HepG2 (cell line): ENCODE data around the gene SIGLECL1. TPM values are rescaled to one million over a fixed set of nuclear protein-coding genes. Genes with fewer than 3 reads are reported as not detected.

Experiments
- ATAC-seq: fragments of 200-7000 bp; cut with Tn5 transposase; 3 replicates; pipeline ENCODE4 v1.9.1; 2020; ENCODE audit warnings: mild to moderate bottlenecking, moderate library complexity
- BruUV-seq: library from RNA; stranded (reverse); fragments of 400-500 nt; replicated peaks from 2 replicates; lab custom pipeline; 2021; lab: Mats Ljungman, UMichigan
- CTCF ChIA-PET: fragments of 300-600 bp; formaldehyde crosslinking; extraction: SDS; loops from one replicate; lab custom pipeline; 2021; ENCODE audit warnings: low total read pairs, inconsistent platforms, low intra/inter-chr PET ratio; lab: Yijun Ruan, JAX
- POLR2A ChIA-PET: fragments of 350-600 bp; sonication (Branson Sonifier 250); formaldehyde crosslinking; loops from one replicate; lab custom pipeline; 2020; ENCODE audit warnings: antibody characterized with exemption, inconsistent platforms; lab: Yijun Ruan, JAX
- DNase-seq: peaks from one replicate; pipeline ENCODE4 v3.0.0-alpha.2; 2015; ENCODE audit warnings: low spot score
- FAIRE-seq: peaks from 3 replicates; lab custom pipeline; 2011; peaks lifted over from hg19 to GRCh38; lab: Jason Lieb, UNC
- H2AFZ ChIP-seq: one replicate; pipeline ENCODE4 v1.6.1; 2011; ENCODE audit warnings: low read length, inconsistent platforms
- H3K27ac ChIP-seq: fragments of 300-600 bp; 3 replicates; pipeline ENCODE4 v1.8.0; 2011; ENCODE audit warnings: mixed run types, mild to moderate bottlenecking, mixed read lengths, low read length, inconsistent platforms; ENCODE audit not compliant: insufficient read depth; ENCODE audit errors: extremely low read length
- H3K27me3 ChIP-seq, 2 experiments: fragments of 200-600 bp in 1 of 2; 2 replicates in 1 of 2; 3 replicates in 1 of 2; pipeline versions ENCODE4 v1.6.0 to v1.8.0; 2011; ENCODE audit warnings: low read length in 2 of 2, mild to moderate bottlenecking in 2 of 2, moderate library complexity in 2 of 2, inconsistent platforms in 1 of 2; ENCODE audit not compliant: insufficient read depth in 2 of 2, control insufficient read depth in 1 of 2
- H3K36me3 ChIP-seq, 2 experiments: fragments of 200-600 bp in 1 of 2; replicated peaks in 1 of 2; 2 replicates in 1 of 2; 3 replicates in 1 of 2; pipeline versions ENCODE4 v1.5.1 to v1.8.0; 2011; ENCODE audit warnings: low read length in 2 of 2, inconsistent platforms in 1 of 2; ENCODE audit not compliant: insufficient read depth in 2 of 2, control insufficient read depth in 1 of 2
- H3K4me1 ChIP-seq: 2 replicates; pipeline ENCODE4 v1.5.1; 2012; ENCODE audit warnings: low read length, inconsistent platforms; ENCODE audit not compliant: insufficient read depth
- H3K4me2 ChIP-seq: 2 replicates; pipeline ENCODE4 v1.6.0; 2011; ENCODE audit warnings: low read depth, low read length, inconsistent platforms
- H3K4me3 ChIP-seq, 3 experiments: fragments of 200-600 bp in 1 of 3; sonication (generic), shearing (Covaris generic) in 1 of 3; replicated peaks in 1 of 3; 2 replicates each; pipeline ENCODE4 v1.5.1; 2011 to 2016; ENCODE audit warnings: low read length in 3 of 3, inconsistent platforms in 2 of 3, low read depth in 2 of 3, mild to moderate bottlenecking in 2 of 3, control low read depth in 1 of 3, mixed read lengths in 1 of 3; ENCODE audit not compliant: insufficient read depth in 1 of 3
- H3K79me2 ChIP-seq: one replicate; pipeline ENCODE4 v1.6.1; 2011; ENCODE audit warnings: low read length, inconsistent platforms; ENCODE audit not compliant: insufficient read depth
- H3K9ac ChIP-seq: 2 replicates; pipeline ENCODE4 v1.6.0; 2011; ENCODE audit warnings: mild to moderate bottlenecking, low read depth, low read length, inconsistent platforms; ENCODE audit not compliant: insufficient read depth
- H3K9me3 ChIP-seq: 2 replicates; pipeline ENCODE4 v1.5.1; 2012; ENCODE audit warnings: mild to moderate bottlenecking, low read length
- H4K20me1 ChIP-seq: 2 replicates; pipeline ENCODE4 v1.6.0; 2011; ENCODE audit warnings: inconsistent platforms, mild to moderate bottlenecking, low read length, moderate library complexity; ENCODE audit not compliant: insufficient read depth
- FOXM1 ChIP-seq: sonication (generic); formaldehyde crosslinking; IDR thresholded peaks from 2 replicates; pipeline ENCODE4 v1.5.0; 2020; ENCODE audit warnings: missing genetic modification reagents
- GABPA ChIP-seq, 2 experiments: IDR thresholded peaks; 2 replicates each; pipeline ENCODE4 v1.6.1; 2011 to 2016; ENCODE audit warnings: low read depth in 2 of 2, low read length in 1 of 2, missing biosample characterization in 1 of 2, missing genetic modification characterization in 1 of 2
- KAT7 ChIP-seq: IDR thresholded peaks from 2 replicates; pipeline ENCODE4 v1.6.1; 2018; ENCODE audit warnings: borderline replicate concordance, missing compliant biosample characterization
- RBM22 ChIP-seq: fragments of 200-400 bp; formaldehyde crosslinking; optimal IDR thresholded peaks from 2 replicates; pipeline ENCODE3; 2017; ENCODE audit warnings: mild to moderate bottlenecking, low read length, moderate library complexity
- RXRB ChIP-seq: IDR thresholded peaks from 2 replicates; pipeline ENCODE4 v1.6.1; 2016; ENCODE audit warnings: borderline replicate concordance, missing genetic modification reagents, missing compliant biosample characterization
- STAG1 ChIP-seq: sonication (generic); formaldehyde crosslinking; IDR thresholded peaks from 2 replicates; pipeline ENCODE4 v1.4.0; 2020; ENCODE audit warnings: missing genetic modification reagents
- TBX3 ChIP-seq: fragments of 450-650 bp; IDR thresholded peaks from 2 replicates; pipeline ENCODE4 v1.6.1; 2017; ENCODE audit warnings: antibody characterized with exemption, mild to moderate bottlenecking, inconsistent platforms, borderline replicate concordance
- TMF1 ChIP-seq: sonication (generic); formaldehyde crosslinking; IDR thresholded peaks from 2 replicates; pipeline ENCODE4 v1.8.1; 2022; ENCODE audit warnings: low read depth, missing genetic modification reagents
- ZNF30 ChIP-seq: sonication (generic); formaldehyde crosslinking; IDR thresholded peaks from 2 replicates; pipeline ENCODE4 v1.5.0; 2020; ENCODE audit warnings: mild to moderate bottlenecking, missing genetic modification reagents
- ZNF557 ChIP-seq: sonication (generic); formaldehyde crosslinking; IDR thresholded peaks from 2 replicates; pipeline ENCODE4 v1.4.0; 2020; ENCODE audit warnings: missing genetic modification reagents
- ZSCAN20 ChIP-seq: sonication (generic); formaldehyde crosslinking; IDR thresholded peaks from 2 replicates; pipeline ENCODE4 v1.4.0; 2020; ENCODE audit warnings: missing genetic modification reagents, mild to moderate bottlenecking, borderline replicate concordance
- WGBS: methylation state at CpG from one replicate; pipeline ENCODE4 v1.1.6; 2017; ENCODE audit warnings: low lambda C conversion rate; 5-methylcytosine and 5-hydroxymethylcytosine counted together
- in situ Hi-C: cut with HindIII; loops from 2 replicates; pipeline ENCODE4 v1.10.0; 2017; ENCODE audit warnings: low pct_unique_long_range_greater_than_20kb; ENCODE audit not compliant: extremely low pct_ligation_motif_present
- intact Hi-C: fragments of 100-400 bp; cut with micrococcal nuclease; formaldehyde crosslinking; loops from one replicate; pipeline ENCODE4 v1.10.0; 2022; ENCODE audit not compliant: unreplicated experiment
- polyA plus RNA-seq, 8 experiments: library from polyadenylated mRNA; depleted of rRNA in 3 of 8; stranded (reverse) in 7 of 8; unstranded in 1 of 8; fragments of >200 nt; fragmentation: Illumina TruSeq in 4 of 8; extraction: Trizol in 4 of 8; gene quantifications; 2 replicates each; pipeline versions ENCODE4 v1.2.1 to v1.2.3, GENCODE V29; 2011 to 2016; ENCODE audit warnings: low read depth in 4 of 8, missing spikeins in 1 of 8, mixed read lengths in 1 of 8; ENCODE audit not compliant: insufficient read depth in 1 of 8
- total RNA-seq, 5 experiments: library from RNA; depleted of rRNA; stranded (reverse); fragments of >200 nt; fragmentation: Illumina TruSeq; extraction: Trizol; gene quantifications; 2 replicates each; pipeline ENCODE4 v1.2.3, GENCODE V29; 2016; ENCODE audit warnings: low read depth in 1 of 5
- TF ChIP-seq, protein P1 (sequence below): sonication (generic); formaldehyde crosslinking; IDR thresholded peaks from 2 replicates; pipeline ENCODE4 v1.4.0; 2020; ENCODE audit warnings: low read depth, mild to moderate bottlenecking, missing genetic modification reagents
- TF ChIP-seq, protein P2 (sequence below): sonication (generic); formaldehyde crosslinking; IDR thresholded peaks from 2 replicates; pipeline ENCODE4 v1.9.0; 2022; ENCODE audit warnings: missing genetic modification reagents, mild to moderate bottlenecking, borderline replicate concordance
- TF ChIP-seq, protein P3 (sequence below): IDR thresholded peaks from 2 replicates; pipeline ENCODE4 v1.6.1; 2016
- TF ChIP-seq, protein P4 (sequence below): sonication (generic); IDR thresholded peaks from 2 replicates; pipeline ENCODE4 v1.6.1; 2016; ENCODE audit warnings: low read depth, borderline replicate concordance
- TF ChIP-seq, protein P5 (sequence below): sonication (generic); formaldehyde crosslinking; IDR thresholded peaks from 2 replicates; pipeline ENCODE4 v1.5.0; 2020; ENCODE audit warnings: mild to moderate bottlenecking, missing genetic modification reagents
- TF ChIP-seq, protein P6 (sequence below): sonication (generic); formaldehyde crosslinking; IDR thresholded peaks from 2 replicates; pipeline ENCODE4 v1.8.1; 2022; ENCODE audit warnings: mild to moderate bottlenecking, missing genetic modification reagents

The SIGLECL1 gene
- total and polyA plus RNA-seq, 2 of the 13 experiments (the other 11 are each of a cell fraction or from before 2014, with no cell fraction given) = not detected

DNA sequence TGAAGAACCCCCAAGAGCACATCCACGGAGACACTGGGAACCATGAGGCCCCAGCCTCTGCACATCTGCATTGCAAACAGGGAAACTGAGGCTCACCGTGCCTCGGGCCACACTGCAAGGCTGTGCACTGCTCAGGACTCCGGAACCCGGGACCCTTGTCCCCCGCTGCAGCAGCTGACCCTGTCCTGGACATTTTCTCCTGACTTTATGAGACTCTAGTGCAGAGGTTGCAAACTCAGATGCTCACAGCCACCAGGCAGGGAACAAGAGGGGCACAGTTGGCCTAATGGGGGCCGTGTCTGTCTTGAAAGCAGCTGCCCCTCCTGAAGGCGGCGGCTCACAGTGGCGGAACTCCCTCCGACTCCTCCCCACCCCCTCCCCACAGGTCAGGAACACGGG lies 44.1 kb downstream of the SIGLECL1 start:
- ATAC-seq = no peak
- in situ Hi-C loops = loop anchor here (25.0 kb wide), 1 partner anchor 342 kb away; the partner anchor contains the start of genes SIGLEC14 and SIGLEC5
- Histone ChIP-seq H3K4me1 (no peaks in the 10 kb centered on the region), H3K27ac (no peak overlapping the region), H3K9ac (no peak overlapping the region), H3K27me3 (peaks cover 5 to 61% of the 10 kb centered on the region in 2 experiments; a peak in 4 of 5 replicates), H3K4me2 (no peak overlapping the region; the same call in 1 of the 2 replicates), H3K79me2 (no peaks in the 10 kb centered on the region), H3K4me3 (no peak overlapping the region), H2AFZ (no peak overlapping the region), H3K36me3 (no peaks in the 10 kb centered on the region), H3K9me3 (no peaks in the 10 kb centered on the region), H4K20me1 (no peaks in the 10 kb centered on the region)
- ChIA-PET POLR2A (no interaction called here), CTCF (no interaction called here)
- 16% methylated on average over 10 of the region's 12 CpGs for WGBS
- DNase-seq = no peak
- no TSS peak for BruUV-seq
- FAIRE-seq = no peak
- intact Hi-C loops = no loop called here
- no peak for TF ChIP-seq ZSCAN20 (CRISPR knock-in tag)
- TF ChIP-seq RXRB (CRISPR knock-in tag) = no peak
- TF ChIP-seq RBM22 = no peak
- no peak for TF ChIP-seq TMF1
- TF ChIP-seq TBX3 = no peak
- TF ChIP-seq ZNF557 (CRISPR knock-in tag) = no peak
- no peak for TF ChIP-seq GABPA (IDR thresholded peaks at IDR 0.05; ENCODE audit: low read depth, low read length)
- no peak for TF ChIP-seq GABPA (CRISPR knock-in tag; IDR thresholded peaks at IDR 0.05; ENCODE audit: low read depth)
- TF ChIP-seq, protein P1, sequence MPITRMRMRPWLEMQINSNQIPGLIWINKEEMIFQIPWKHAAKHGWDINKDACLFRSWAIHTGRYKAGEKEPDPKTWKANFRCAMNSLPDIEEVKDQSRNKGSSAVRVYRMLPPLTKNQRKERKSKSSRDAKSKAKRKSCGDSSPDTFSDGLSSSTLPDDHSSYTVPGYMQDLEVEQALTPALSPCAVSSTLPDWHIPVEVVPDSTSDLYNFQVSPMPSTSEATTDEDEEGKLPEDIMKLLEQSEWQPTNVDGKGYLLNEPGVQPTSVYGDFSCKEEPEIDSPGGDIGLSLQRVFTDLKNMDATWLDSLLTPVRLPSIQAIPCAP = no peak
- TF ChIP-seq, protein P2, sequence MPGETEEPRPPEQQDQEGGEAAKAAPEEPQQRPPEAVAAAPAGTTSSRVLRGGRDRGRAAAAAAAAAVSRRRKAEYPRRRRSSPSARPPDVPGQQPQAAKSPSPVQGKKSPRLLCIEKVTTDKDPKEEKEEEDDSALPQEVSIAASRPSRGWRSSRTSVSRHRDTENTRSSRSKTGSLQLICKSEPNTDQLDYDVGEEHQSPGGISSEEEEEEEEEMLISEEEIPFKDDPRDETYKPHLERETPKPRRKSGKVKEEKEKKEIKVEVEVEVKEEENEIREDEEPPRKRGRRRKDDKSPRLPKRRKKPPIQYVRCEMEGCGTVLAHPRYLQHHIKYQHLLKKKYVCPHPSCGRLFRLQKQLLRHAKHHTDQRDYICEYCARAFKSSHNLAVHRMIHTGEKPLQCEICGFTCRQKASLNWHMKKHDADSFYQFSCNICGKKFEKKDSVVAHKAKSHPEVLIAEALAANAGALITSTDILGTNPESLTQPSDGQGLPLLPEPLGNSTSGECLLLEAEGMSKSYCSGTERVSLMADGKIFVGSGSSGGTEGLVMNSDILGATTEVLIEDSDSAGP (CRISPR knock-in tag) = no peak
- no peak for TF ChIP-seq KAT7 (CRISPR knock-in tag)
- TF ChIP-seq, protein P3, sequence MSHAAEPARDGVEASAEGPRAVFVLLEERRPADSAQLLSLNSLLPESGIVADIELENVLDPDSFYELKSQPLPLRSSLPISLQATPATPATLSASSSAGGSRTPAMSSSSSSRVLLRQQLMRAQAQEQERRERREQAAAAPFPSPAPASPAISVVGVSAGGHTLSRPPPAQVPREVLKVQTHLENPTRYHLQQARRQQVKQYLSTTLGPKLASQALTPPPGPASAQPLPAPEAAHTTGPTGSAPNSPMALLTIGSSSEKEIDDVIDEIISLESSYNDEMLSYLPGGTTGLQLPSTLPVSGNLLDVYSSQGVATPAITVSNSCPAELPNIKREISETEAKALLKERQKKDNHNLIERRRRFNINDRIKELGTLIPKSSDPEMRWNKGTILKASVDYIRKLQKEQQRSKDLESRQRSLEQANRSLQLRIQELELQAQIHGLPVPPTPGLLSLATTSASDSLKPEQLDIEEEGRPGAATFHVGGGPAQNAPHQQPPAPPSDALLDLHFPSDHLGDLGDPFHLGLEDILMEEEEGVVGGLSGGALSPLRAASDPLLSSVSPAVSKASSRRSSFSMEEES (CRISPR knock-in tag) = no peak
- TF ChIP-seq STAG1 = no peak
- TF ChIP-seq FOXM1 = no peak
- TF ChIP-seq, protein P4, sequence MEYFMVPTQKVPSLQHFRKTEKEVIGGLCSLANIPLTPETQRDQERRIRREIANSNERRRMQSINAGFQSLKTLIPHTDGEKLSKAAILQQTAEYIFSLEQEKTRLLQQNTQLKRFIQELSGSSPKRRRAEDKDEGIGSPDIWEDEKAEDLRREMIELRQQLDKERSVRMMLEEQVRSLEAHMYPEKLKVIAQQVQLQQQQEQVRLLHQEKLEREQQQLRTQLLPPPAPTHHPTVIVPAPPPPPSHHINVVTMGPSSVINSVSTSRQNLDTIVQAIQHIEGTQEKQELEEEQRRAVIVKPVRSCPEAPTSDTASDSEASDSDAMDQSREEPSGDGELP = no peak
- TF ChIP-seq, protein P5, sequence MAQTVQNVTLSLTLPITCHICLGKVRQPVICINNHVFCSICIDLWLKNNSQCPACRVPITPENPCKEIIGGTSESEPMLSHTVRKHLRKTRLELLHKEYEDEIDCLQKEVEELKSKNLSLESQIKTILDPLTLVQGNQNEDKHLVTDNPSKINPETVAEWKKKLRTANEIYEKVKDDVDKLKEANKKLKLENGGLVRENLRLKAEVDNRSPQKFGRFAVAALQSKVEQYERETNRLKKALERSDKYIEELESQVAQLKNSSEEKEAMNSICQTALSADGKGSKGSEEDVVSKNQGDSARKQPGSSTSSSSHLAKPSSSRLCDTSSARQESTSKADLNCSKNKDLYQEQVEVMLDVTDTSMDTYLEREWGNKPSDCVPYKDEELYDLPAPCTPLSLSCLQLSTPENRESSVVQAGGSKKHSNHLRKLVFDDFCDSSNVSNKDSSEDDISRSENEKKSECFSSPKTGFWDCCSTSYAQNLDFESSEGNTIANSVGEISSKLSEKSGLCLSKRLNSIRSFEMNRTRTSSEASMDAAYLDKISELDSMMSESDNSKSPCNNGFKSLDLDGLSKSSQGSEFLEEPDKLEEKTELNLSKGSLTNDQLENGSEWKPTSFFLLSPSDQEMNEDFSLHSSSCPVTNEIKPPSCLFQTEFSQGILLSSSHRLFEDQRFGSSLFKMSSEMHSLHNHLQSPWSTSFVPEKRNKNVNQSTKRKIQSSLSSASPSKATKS (CRISPR knock-in tag) = no peak
- TF ChIP-seq ZNF30 = no peak
- TF ChIP-seq, protein P6, sequence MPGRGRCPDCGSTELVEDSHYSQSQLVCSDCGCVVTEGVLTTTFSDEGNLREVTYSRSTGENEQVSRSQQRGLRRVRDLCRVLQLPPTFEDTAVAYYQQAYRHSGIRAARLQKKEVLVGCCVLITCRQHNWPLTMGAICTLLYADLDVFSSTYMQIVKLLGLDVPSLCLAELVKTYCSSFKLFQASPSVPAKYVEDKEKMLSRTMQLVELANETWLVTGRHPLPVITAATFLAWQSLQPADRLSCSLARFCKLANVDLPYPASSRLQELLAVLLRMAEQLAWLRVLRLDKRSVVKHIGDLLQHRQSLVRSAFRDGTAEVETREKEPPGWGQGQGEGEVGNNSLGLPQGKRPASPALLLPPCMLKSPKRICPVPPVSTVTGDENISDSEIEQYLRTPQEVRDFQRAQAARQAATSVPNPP (CRISPR knock-in tag) = no peak
